AG04450 (cell line): ENCODE results near the gene MKI67. TPM values are rescaled to one million over a fixed set of nuclear protein-coding genes. Genes with fewer than 3 reads are reported as not detected.

Experiments
- CTCF ChIA-PET: fragments of 300-600, 350-600 bp; formaldehyde crosslinking; extraction: SDS; loops from one replicate; lab custom pipeline; 2022; ENCODE audit warnings: antibody characterized with exemption, inconsistent platforms; lab: Charles Lee
- POLR2A ChIA-PET: fragments of 350-600 bp; formaldehyde crosslinking; extraction: SDS; loops from one replicate; lab custom pipeline; 2021; ENCODE audit warnings: antibody characterized with exemption, inconsistent platforms; lab: Yijun Ruan, JAX
- DNase-seq: peaks from one replicate; pipeline ENCODE4 v3.0.0-alpha.2; 2011; ENCODE audit warnings: low read depth, low spot score
- H3K27ac ChIP-seq: one replicate; pipeline ENCODE4 v1.5.1; 2012; ENCODE audit warnings: low read depth, low read length, control low read depth
- H3K27me3 ChIP-seq: one replicate; pipeline ENCODE4 v1.6.0; 2012; ENCODE audit warnings: low read length; ENCODE audit not compliant: control insufficient read depth, insufficient read depth
- H3K4me3 ChIP-seq: 2 replicates; pipeline ENCODE4 v1.5.1; 2011; ENCODE audit warnings: mild to moderate bottlenecking, low read depth, low read length, control low read depth
- H3K9me3 ChIP-seq: 2 replicates; pipeline ENCODE4 v1.5.1; 2012; ENCODE audit warnings: low read length; ENCODE audit not compliant: control insufficient read depth, insufficient read depth
- polyA plus RNA-seq: library from polyadenylated mRNA; depleted of rRNA; stranded (reverse); fragments of >200 nt; gene quantifications from 2 replicates; pipeline ENCODE4 v1.2.3, GENCODE V29; 2011
- TF ChIP-seq, protein P1 (sequence below): IDR thresholded peaks from 2 replicates; pipeline ENCODE4 v1.5.1; 2011; ENCODE audit warnings: low read depth, low read length, control low read depth, inconsistent platforms

MKI67 gene
- polyA plus RNA-seq, 1 experiment, result 10.3 TPM

DNA sequence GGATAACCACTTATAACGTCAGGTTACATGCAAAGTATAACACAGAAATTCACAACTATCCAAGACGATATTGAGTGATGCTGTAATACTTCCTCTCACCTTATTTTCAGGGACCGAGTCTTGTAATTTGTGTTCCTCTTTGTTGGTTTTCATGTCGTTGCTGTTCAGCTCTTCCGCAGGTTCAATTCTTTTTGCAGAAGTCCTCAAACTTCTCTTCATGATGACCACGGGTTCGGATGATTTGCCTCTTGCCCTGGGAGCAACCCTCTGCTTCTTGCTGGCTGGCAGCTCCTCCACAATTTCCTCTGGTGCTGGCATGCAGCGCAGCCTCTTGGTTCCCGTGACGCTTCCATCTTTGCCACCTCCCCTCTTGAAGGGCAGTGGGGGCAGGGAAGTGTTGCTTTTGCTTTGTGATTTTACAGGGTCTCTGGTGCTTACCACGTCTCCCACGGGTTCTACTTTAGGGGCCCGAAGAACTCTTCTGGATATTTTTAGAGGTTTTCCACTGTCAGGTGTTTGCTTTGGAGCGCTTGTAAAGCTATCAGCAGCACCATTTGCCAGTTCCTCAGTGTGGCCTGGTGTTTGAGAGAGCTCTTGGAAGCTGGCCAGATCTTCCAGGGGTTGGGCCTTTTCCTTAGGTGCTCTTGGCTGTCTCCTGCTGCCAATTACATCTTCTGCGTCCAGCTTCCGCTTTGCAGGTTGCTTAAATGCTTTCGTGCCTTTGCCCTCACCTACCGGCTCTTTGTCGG, 23.6 kb downstream of the MKI67 start:
- DNase-seq, result no peak
- POLR2A ChIA-PET, result no interaction called here
- CTCF ChIA-PET, result interaction anchor here (1.4 kb wide), 1 partner anchor 33 kb away, joined by 3 read pairs; no protein-coding TSS in a partner anchor
- H3K9me3 ChIP-seq, result no peaks in the 10 kb centered on the region
- no peak overlapping the region for H3K4me3 ChIP-seq
- no peaks in the 10 kb centered on the region for H3K27me3 ChIP-seq
- TF ChIP-seq, protein P1, sequence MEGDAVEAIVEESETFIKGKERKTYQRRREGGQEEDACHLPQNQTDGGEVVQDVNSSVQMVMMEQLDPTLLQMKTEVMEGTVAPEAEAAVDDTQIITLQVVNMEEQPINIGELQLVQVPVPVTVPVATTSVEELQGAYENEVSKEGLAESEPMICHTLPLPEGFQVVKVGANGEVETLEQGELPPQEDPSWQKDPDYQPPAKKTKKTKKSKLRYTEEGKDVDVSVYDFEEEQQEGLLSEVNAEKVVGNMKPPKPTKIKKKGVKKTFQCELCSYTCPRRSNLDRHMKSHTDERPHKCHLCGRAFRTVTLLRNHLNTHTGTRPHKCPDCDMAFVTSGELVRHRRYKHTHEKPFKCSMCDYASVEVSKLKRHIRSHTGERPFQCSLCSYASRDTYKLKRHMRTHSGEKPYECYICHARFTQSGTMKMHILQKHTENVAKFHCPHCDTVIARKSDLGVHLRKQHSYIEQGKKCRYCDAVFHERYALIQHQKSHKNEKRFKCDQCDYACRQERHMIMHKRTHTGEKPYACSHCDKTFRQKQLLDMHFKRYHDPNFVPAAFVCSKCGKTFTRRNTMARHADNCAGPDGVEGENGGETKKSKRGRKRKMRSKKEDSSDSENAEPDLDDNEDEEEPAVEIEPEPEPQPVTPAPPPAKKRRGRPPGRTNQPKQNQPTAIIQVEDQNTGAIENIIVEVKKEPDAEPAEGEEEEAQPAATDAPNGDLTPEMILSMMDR, result no peak
- no peak overlapping the region for H3K27ac ChIP-seq

DNA sequence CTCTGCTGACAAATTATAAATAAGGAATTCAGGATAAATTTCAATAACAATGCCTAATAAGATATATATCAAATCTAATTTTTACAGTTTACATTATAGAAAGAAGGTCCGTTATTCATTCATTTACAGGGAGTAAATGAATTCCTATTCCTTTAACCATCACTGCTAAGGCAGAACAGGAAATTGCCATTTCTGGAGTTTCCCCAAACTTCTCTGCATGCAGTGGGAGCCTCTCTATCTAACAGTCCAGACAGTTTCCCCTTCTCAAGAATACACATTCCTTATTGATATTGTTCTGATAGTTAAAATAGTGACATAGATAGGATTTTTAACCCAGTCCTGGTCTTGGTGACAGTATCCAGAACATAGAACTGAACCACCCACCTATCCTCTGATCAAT, 24.3 kb downstream of the MKI67 start:
- POLR2A ChIA-PET, result no interaction called here
- no peak overlapping the region for H3K27ac ChIP-seq
- CTCF ChIA-PET, result interaction anchor here (1.4 kb wide), 1 partner anchor 33 kb away, joined by 3 read pairs; no protein-coding TSS in a partner anchor
- H3K4me3 ChIP-seq, result no peak overlapping the region
- H3K9me3 ChIP-seq, result no peaks in the 10 kb centered on the region
- TF ChIP-seq, protein P1, result no peak
- DNase-seq, result no peak
- no peaks in the 10 kb centered on the region for H3K27me3 ChIP-seq

DNA sequence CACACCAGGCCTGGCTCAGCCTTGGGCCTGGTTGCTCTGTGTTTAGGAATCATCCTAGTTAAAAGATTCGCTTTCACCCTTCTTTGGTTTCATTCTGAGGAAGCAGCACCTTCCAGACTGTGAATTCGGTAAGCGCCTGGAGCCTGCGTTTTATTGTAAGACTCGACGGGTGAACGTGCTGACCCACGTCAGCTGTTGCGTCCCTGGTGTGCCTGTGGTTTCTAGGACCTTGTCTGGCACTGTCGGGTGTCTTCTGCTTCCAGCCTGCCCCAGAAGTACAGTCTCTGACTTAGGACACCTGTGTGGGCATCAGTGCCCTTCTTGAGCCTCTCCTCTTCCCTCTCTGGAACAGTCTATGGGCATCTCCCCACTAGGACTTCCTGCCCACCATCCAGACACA, 26.3 kb downstream of the MKI67 start:
- Histone ChIP-seq H3K27ac (no peak overlapping the region), H3K4me3 (no peak overlapping the region), H3K27me3 (no peaks in the 10 kb centered on the region), H3K9me3 (no peaks in the 10 kb centered on the region)
- ChIA-PET CTCF (interaction anchor here (1.5 kb wide), 1 partner anchor 28 kb away, joined by 4 read pairs; no protein-coding TSS in a partner anchor), POLR2A (no interaction called here)
- no peak for DNase-seq
- TF ChIP-seq, protein P1, result no peak

DNA sequence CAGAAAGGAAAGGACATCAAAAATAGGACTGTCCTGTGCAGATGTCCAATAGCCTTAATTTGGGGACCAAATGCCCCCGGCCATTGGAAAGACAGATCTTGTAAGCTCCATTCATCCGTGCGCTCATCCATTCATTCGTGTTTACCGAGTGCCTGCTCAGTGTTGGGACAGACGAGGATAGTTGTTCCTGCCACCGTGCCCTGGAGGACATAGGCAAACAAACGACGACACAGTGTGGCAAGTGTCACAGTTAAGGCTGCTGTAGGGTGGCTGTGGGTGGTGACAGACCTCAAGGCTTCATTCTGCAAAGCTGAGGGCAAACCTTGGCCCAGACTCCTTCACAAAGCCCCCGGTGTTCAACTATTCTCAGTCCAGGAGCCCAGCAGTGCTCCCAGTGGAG, 27.6 kb downstream of the MKI67 start:
- Histone ChIP-seq H3K9me3 (no peaks in the 10 kb centered on the region), H3K27ac (no peak overlapping the region), H3K4me3 (no peak overlapping the region), H3K27me3 (no peaks in the 10 kb centered on the region)
- ChIA-PET CTCF (interaction anchor here (0.8 kb wide), 1 partner anchor 30 kb away, joined by 3 read pairs; no protein-coding TSS in a partner anchor), POLR2A (no interaction called here)
- TF ChIP-seq, protein P1, result no peak
- DNase-seq, result no peak

DNA sequence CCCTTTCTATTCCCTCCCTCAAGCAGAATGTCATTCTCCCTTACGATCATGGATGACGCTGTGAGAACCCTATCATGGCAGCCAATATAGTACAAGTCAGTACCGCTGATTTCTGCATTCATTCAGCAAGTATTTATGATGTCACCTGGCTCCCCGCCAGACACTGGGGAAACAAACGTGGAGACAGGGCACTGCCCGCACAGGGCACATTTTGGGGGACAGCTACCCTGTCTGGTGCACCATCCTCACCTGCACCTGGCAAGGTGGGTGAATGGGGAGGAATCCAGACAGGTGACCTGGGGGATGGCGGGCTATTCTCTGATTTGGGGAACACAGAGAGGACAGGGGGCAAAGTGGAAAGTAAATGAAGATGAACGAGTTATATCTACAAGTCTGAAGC, 28.4 kb downstream of the MKI67 start:
- Histone ChIP-seq H3K27me3 (no peaks in the 10 kb centered on the region), H3K9me3 (no peaks in the 10 kb centered on the region), H3K27ac (no peak overlapping the region), H3K4me3 (no peak overlapping the region)
- ChIA-PET CTCF (interaction anchor here (0.8 kb wide), 1 partner anchor 29 kb away, joined by 3 read pairs; no protein-coding TSS in a partner anchor), POLR2A (no interaction called here)
- no peak for DNase-seq
- TF ChIP-seq, protein P1, result no peak
